ENCODE data around the gene DPPA2. TPM values are rescaled to one million over a fixed set of nuclear protein-coding genes. Genes with fewer than 3 reads are reported as not detected.

DPPA2 gene
- total and polyA plus RNA-seq, 2 experiments from 2014 or later, result not detected

- Histone ChIP-seq H3K79me2 (ENCODE audit: insufficient read depth) (no peaks in the 10 kb centered on the region), H3K27me3 (replicated peaks; ENCODE audit: insufficient read depth) (no peaks in the 10 kb centered on the region), H3K9me3 (ENCODE audit: low read depth) (no peaks in the 10 kb centered on the region), H3K36me3 (ENCODE audit: low read depth) (no peaks in the 10 kb centered on the region), H2AFZ (no peak overlapping the region), H3K9me2 (ENCODE audit: insufficient read depth) (no peaks in the 10 kb centered on the region), H3K4me2 (ENCODE audit: unreplicated experiment) (no peak overlapping the region), H3K4me3 (no peak overlapping the region), H3K9ac (no peak overlapping the region), H4K20me1 (ENCODE audit: insufficient read depth) (no peaks in the 10 kb centered on the region), H3K27ac (no peak overlapping the region), H3F3A (ENCODE audit: insufficient read depth) (no peaks in the 10 kb centered on the region), H3K4me1 (ENCODE audit: insufficient read depth) (no peaks in the 10 kb centered on the region)
- no peak for DNase-seq
- WGBS, 2 experiments (ENCODE audit: low coverage in 1 of 2, low lambda C conversion rate in 2 of 2, missing lambda C conversion rate in 2 of 2), result 24 to 27% methylated on average over 3 of the region's 3 CpGs
- in situ Hi-C loops (cut with MboI), result no loop called here
- TF ChIP-seq EZH2phosphoT487 (IDR thresholded peaks at IDR 0.05; ENCODE audit: insufficient read depth, low read depth), result no peak
- TF ChIP-seq EZH2 (IDR thresholded peaks at IDR 0.05; ENCODE audit: insufficient read depth, poor library complexity, severe bottlenecking), result no peak
Measured at GRCh38 chr3:109356442-109357155, 40.3 kb upstream of the DPPA2 start.

- Histone ChIP-seq H3K27ac (no peak overlapping the region), H3K4me2 (ENCODE audit: unreplicated experiment) (no peak overlapping the region), H3K27me3 (replicated peaks; ENCODE audit: insufficient read depth) (no peaks in the 10 kb centered on the region), H3K36me3 (ENCODE audit: low read depth) (no peaks in the 10 kb centered on the region), H3K4me3 (no peak overlapping the region), H3K4me1 (ENCODE audit: insufficient read depth) (no peaks in the 10 kb centered on the region), H3K9me2 (ENCODE audit: insufficient read depth) (no peaks in the 10 kb centered on the region), H3K9ac (no peak overlapping the region), H3F3A (ENCODE audit: insufficient read depth) (no peaks in the 10 kb centered on the region), H3K9me3 (ENCODE audit: low read depth) (no peaks in the 10 kb centered on the region), H2AFZ (no peak overlapping the region), H4K20me1 (ENCODE audit: insufficient read depth) (no peaks in the 10 kb centered on the region), H3K79me2 (ENCODE audit: insufficient read depth) (no peaks in the 10 kb centered on the region)
- no peak for DNase-seq
- in situ Hi-C loops (cut with MboI), result no loop called here
- TF ChIP-seq EZH2phosphoT487 (IDR thresholded peaks at IDR 0.05; ENCODE audit: insufficient read depth, low read depth) (no peak), EZH2 (IDR thresholded peaks at IDR 0.05; ENCODE audit: insufficient read depth, poor library complexity, severe bottlenecking) (no peak)
- 32 to 46% methylated on average over 8 of the region's 8 CpGs for WGBS, 2 experiments (ENCODE audit: low coverage in 1 of 2, low lambda C conversion rate in 2 of 2, missing lambda C conversion rate in 2 of 2)
Measured at GRCh38 chr3:109355625-109356441, 39.5 kb upstream of the DPPA2 start.

GRCh38 chr3:109353057-109353456 is 36.7 kb upstream of the DPPA2 start:
- Histone ChIP-seq H3K27me3 (replicated peaks; ENCODE audit: insufficient read depth) (no peaks in the 10 kb centered on the region), H3K27ac (no peak overlapping the region), H3K4me1 (ENCODE audit: insufficient read depth) (no peaks in the 10 kb centered on the region), H3K9me2 (ENCODE audit: insufficient read depth) (no peaks in the 10 kb centered on the region), H3K4me2 (ENCODE audit: unreplicated experiment) (no peak overlapping the region), H3K79me2 (ENCODE audit: insufficient read depth) (no peaks in the 10 kb centered on the region), H3K36me3 (ENCODE audit: low read depth) (no peaks in the 10 kb centered on the region), H3K9me3 (ENCODE audit: low read depth) (no peaks in the 10 kb centered on the region), H2AFZ (no peak overlapping the region), H3K4me3 (no peak overlapping the region), H4K20me1 (ENCODE audit: insufficient read depth) (no peaks in the 10 kb centered on the region), H3K9ac (no peak overlapping the region), H3F3A (ENCODE audit: insufficient read depth) (no peaks in the 10 kb centered on the region)
- in situ Hi-C loops (cut with MboI), result no loop called here
- DNase-seq, result no peak
- WGBS, 2 experiments (ENCODE audit: low coverage in 1 of 2, low lambda C conversion rate in 2 of 2, missing lambda C conversion rate in 2 of 2), result 0 to 5% methylated on average over 2 of the region's 2 CpGs
- TF ChIP-seq EZH2phosphoT487 (IDR thresholded peaks at IDR 0.05; ENCODE audit: insufficient read depth, low read depth) (no peak), EZH2 (IDR thresholded peaks at IDR 0.05; ENCODE audit: insufficient read depth, poor library complexity, severe bottlenecking) (no peak)

- TF ChIP-seq EZH2phosphoT487 (IDR thresholded peaks at IDR 0.05; ENCODE audit: insufficient read depth, low read depth) (no peak), EZH2 (IDR thresholded peaks at IDR 0.05; ENCODE audit: insufficient read depth, poor library complexity, severe bottlenecking) (no peak)
- H4K20me1 ChIP-seq (ENCODE audit: insufficient read depth), result no peaks in the 10 kb centered on the region
- H3K4me3 ChIP-seq, result no peak overlapping the region
- no peak for DNase-seq
- no peak overlapping the region for H3K9ac ChIP-seq
- in situ Hi-C loops (cut with MboI), result no loop called here
- H3K9me2 ChIP-seq (ENCODE audit: insufficient read depth), result no peaks in the 10 kb centered on the region
- H3F3A ChIP-seq (ENCODE audit: insufficient read depth), result no peaks in the 10 kb centered on the region
- no peak overlapping the region for H2AFZ ChIP-seq
- no peak overlapping the region for H3K27ac ChIP-seq
- H3K9me3 ChIP-seq (ENCODE audit: low read depth), result no peaks in the 10 kb centered on the region
- no peak overlapping the region for H3K4me2 ChIP-seq (ENCODE audit: unreplicated experiment)
- H3K27me3 ChIP-seq (replicated peaks; ENCODE audit: insufficient read depth), result no peaks in the 10 kb centered on the region
- H3K36me3 ChIP-seq (ENCODE audit: low read depth), result no peaks in the 10 kb centered on the region
- no peaks in the 10 kb centered on the region for H3K4me1 ChIP-seq (ENCODE audit: insufficient read depth)
- no peaks in the 10 kb centered on the region for H3K79me2 ChIP-seq (ENCODE audit: insufficient read depth)
Measured at GRCh38 chr3:109351231-109351630, 34.9 kb upstream of the DPPA2 start.
